Peyer's patch (tissue), 4 donors: ENCODE data around the gene KRT14.

Experiments
- CTCF ChIP-seq, 6 experiments: fragments of 450-650 bp in 4 of 6; fragments of 200-600 bp in 2 of 6; sonication (generic) in 1 of 6; IDR thresholded peaks; one replicate each; pipeline ENCODE4 v1.5.1; 2017 to 2019; ENCODE audit warnings: antibody characterized with exemption in 6 of 6, mild to moderate bottlenecking in 3 of 6, moderate library complexity in 1 of 6
- POLR2A ChIP-seq, 2 donors: fragments of 450-650 bp; IDR thresholded peaks; one replicate each; pipeline ENCODE4 v1.5.1; 2017; ENCODE audit warnings: antibody characterized with exemption in 2 of 2, mild to moderate bottlenecking in 2 of 2, moderate library complexity in 2 of 2

- TF ChIP-seq CTCF (IDR thresholded peaks at IDR 0.05), result no peak
- TF ChIP-seq POLR2A (IDR thresholded peaks at IDR 0.05), result no peak
Observed at GRCh38 chr17:41589301-41589700, 2.6 kb upstream of the KRT14 start.
